Activated CD8-positive, alpha-beta memory T cell treated with anti-CD3 and anti-CD28 coated beads, Interleukin-2, amount 50 U/mL, for 24 hours (primary cell): ENCODE data around the gene MOB3B.

Source experiments
- DNase-seq: peaks from one replicate; pipeline ENCODE4 v3.0.0-alpha.2; 2020; ENCODE audit errors: extremely low read depth

MOB3B gene

DNA sequence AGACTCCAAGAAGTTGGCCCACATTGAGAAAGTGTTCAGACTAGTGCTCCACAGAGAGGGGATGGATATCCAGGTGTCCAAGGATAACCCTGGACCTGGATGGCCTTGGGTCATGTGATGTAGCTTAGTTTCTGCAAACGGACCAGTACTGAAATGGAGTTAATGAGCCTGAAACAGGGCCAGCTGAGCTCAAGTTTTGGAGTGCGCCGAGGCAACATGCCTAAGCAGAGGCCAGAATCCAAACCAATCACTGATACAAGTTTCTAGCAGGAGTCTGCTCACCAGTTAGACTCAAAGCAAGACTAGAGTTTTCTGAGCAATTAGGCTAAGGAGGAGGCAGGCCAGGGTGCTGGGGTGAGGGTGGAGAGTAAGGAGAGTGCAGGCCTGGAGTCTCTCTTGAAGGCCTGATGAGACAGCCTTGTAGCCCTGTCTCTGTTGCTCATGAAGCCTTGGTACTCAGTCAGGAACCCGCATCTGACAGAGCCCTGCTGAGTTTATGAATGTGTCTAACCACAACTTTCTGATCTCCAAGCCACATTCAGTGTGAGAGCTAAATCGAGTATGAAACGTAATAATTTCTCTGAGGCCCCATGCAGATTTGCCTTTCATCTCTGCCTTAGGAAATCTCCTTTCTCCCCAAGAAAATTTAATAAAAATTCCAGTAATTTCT, 163.8 kb downstream of the MOB3B start:
- DNase-seq: peak; percentile 7

DNA sequence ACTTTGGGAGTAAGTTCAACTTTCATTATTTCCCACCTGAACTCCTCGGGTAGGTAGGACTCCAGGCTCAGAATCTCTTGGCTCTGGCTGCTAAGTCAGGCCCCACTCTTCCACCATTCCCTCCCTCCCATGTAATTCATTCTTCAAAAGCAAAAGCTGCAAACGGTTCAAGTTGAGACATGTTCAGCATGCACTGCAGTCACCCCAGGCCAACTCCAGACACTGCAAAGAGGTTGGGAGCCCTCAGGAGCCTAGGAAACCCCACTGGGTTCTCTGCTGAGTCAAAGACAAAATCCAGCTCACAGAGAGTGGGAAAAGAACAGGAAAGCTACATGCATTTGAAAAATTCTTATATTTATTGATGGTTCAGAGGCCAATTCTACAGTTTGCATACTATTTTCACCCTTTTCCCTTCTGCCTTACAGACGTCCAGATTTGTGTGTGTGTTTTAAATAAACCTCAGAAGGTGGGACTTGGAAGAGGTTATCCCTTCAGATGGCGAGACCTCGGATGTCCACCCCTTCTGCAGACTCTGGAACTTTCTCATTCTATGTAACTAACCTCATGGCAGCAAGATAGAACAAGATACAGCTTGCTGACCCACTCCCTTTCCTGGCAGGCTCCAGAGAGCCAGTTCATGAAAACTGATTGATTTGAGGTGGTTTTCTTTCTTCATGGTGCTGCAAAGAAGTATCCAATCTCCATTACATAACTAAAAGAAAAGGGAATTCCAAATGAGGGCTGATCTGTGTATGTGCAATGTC, 167.0 kb downstream of the MOB3B start:
- no peak for DNase-seq

DNA sequence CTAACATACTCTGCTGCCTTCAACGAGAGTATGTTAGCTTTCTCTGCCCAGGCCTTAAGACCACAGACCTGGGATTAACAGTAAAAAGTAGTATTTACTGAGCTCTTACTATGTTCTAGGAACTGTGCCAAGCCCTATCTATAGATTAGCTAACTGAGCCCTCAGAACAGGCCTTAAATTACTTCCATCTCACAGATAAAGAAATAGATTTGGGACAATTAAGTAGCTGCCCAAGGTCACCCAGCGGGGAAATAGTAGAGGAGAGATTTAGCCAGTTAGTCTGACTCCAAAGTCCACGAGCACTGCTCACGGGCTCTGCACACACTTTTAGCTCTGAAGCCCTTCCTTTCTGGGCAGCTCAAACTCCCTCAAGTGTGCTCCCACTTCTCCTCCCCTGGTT, 168.1 kb downstream of the MOB3B start:
- no peak for DNase-seq

DNA sequence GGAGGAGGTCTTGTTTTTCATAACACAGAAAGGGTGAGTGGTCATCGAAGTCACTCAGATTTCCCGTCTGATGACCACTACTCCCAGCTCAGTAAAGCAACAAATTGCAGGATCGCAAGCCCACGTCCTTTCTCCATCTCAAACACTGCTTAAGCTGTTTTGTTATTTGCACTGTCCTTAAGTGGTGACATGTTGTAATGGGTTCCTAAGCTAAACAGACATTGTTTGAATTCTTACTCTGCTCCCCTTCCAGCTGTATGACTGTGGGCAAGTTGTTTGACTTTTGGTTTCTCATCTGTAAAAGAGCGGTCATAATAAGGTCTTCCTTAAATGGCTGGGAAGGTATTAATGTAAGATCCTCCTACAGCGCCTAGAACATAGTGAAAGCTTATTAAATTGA, 169.9 kb downstream of the MOB3B start:
- DNase-seq: no peak

DNA sequence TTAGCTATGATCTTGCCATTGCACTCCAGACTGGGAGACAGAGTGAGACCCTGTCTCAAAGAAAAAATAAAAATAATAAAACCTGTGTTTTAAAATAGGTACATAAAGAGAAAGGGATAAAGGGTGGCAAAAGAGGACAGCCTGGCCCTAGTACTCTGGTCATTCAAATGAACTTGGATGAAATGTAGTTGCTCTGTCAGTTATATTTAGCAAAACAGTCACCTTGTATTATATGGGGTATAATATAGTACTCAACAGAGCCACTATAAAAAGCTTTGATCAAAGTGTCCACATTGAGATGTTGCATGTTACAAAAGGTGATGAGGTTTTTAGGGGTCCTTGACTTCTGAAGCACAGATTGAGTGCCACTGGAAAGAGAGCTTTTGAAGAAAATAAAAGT, 171.6 kb downstream of the MOB3B start:
- DNase-seq: no peak

DNA sequence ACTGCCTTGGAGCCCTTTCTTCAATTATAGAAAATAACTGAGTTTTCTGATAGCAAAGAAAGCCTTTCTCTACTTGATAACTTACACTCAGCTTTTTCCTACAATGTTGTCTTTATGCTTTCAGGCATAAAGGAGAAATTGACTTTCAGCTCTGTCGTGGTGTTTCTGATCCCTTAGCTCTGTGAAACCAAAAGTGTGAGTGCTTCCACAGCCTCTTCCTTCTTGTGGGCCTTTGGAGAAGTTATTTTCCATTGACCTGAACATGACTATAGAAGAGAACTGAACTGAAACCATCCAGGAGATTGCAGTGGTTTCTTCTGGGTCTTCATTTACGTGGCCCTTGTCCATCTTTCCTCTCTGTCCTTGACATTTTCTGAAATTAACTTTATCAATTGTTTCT, 173.2 kb downstream of the MOB3B start:
- DNase-seq: no peak

DNA sequence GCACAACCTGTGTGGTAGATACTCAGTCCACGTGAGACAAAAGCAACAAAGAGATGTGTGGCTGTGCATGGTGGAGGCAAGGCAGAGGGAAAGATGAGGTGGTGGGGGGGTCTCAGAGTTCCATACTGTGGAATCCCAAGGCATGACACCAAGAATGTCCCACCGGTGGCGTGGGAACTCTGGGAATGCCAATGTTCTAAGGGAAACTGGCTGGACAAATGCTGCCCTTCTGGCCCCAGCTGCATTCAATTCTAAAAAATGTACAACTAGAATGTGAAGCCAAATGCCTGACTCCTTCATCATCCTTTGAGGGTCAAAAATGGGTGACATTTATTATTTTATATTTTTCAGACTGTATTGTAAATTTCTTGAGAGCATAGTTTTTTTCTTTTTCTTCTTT, 174.4 kb downstream of the MOB3B start:
- DNase-seq: no peak

DNA sequence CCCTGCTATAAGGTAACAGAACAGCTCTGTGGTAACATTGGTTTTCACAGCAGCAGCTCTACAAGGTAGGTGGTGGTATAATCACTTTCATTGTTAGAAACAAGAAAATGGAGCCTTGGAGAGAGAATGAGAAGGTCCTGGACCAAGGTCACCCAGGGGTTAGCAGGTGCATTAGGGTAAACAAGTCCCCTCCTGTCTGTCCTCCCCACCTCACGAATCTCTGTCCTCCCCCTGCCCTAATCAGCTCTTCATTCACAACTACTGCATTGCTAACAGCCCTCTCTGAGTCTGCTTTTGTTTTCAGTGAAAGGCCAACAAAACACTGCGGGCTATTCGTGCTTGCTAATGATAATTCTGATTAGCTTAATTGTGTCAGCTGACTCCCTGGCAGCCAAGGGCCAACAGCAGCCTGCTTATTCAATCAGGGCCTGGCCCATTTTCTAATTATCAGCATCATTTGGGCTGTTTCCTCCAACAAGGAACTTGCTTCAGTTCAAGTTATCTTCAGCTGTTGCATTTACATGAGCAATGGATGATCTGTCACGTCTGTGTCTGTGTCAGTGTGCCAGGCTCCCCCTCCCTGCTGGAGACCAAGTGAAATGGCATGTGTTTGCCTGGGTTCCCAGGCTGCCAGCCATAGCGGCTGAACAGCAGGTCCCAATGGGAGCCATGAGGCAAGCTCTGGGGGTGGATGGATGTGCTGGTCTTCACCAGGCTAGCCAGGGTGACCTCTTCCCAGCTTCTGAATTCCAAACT, 176.0 kb downstream of the MOB3B start:
- no peak for DNase-seq

DNA sequence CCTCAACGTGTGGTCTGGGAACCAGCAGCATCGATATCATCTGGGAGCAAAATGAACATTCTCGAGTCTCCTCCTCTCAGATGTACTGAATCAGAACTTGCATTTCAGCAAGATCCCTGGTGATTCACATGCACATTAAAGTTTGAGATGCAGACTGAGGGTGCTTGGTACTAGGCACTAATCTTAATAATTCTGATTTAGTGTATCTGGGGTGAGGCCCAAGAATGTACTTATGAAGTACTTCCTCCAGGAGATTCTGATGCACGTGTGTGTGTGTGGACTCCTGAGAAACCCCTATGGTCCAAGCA, 176.5 kb downstream of the MOB3B start:
- DNase-seq: no peak

DNA sequence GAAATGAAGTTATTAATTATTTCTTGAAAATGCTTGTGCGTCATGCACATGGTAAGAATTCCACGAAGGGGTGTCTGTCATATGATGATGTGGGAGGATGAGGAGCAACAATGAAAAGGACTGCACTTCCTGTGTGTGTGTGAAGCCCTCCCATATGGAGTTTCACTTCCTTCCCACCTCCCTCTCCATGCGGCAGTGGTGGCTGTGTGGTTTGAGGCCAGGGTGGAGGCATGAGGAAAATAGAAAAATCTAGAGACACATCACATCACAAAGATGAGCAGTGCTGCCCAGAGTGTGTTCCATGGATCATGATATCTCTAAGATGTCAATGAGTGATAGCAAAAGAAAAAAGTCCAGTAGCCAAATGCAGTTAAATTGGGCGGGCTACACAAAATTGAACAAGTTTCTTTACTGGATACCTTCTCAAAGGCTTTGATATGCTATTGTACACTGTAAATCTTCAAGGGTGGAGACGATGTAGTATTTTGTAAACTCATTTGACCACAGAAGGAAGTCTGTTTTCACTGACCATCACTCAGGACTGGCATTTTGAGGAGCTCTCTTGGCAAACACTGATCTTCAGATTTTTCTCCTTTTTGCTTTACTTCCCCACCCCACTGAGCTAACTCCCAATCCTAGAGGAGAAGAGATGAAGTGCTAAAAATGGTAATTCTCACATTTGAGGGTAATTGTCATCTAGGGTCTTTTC, 177.0 kb downstream of the MOB3B start:
- no peak for DNase-seq

DNA sequence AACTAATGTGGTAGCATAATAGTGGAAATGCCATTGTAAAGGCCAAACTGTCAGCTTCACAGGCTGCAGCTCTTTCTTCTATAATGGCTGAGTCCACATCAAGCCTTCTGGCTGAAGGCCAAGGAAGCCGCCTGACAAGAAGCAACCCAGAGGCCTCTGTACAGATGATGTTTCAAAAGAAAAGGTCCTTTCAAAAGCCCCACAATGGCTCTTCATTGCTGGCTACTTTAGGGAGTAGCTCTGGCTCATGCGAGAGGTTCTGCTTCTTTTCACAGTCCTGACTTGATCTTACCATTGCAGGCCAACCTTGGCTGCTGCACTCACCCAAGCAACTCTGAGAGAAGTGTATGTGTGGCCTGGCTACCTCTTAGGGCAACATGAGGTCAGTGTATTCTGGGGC, 178.2 kb downstream of the MOB3B start:
- no peak for DNase-seq

DNA sequence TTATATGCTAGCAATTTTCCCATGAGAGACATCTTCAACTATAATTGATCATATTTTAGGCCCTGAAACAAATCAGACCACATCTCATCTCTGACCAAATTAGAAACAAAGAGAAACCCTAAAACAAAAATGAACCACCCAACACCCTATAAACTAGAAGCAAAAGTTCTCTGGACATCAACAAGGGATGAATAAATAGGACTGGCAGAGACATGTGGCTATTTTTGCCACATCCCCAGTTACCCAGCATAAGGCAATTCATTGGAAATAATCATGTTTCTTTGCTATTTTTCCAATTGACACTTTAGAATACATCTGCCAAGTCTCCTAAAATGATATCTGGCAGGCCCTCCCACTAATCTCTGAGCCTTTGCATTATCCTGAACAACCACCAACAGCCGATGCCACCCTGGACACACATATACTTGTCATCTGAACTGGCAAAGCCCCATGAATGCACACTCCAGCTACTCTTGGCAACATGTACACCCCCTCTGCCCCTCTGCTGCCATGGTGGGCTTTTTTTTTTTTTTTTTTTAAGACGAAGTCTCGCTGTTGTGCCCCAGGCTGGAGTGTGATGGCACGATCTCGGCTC, 179.1 kb downstream of the MOB3B start:
- no peak for DNase-seq

DNA sequence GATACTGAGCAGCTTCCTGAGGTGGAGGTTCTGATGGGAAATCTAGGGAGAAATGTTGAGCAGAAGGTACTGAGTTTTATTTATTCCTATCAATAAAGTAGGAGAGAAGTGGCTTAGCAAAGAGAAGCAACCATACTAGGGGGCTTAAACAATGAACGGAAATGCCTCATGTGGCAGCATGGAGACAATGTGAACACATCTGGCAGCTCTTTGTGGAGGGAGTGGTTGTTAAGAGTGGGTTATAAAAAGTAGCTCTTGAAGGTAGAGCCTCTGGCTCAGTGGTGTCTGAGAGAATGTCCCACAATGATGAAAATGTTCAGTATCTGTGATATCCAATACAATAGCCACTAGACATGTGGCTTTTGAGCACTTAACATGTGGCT, 179.9 kb downstream of the MOB3B start:
- DNase-seq: no peak

DNA sequence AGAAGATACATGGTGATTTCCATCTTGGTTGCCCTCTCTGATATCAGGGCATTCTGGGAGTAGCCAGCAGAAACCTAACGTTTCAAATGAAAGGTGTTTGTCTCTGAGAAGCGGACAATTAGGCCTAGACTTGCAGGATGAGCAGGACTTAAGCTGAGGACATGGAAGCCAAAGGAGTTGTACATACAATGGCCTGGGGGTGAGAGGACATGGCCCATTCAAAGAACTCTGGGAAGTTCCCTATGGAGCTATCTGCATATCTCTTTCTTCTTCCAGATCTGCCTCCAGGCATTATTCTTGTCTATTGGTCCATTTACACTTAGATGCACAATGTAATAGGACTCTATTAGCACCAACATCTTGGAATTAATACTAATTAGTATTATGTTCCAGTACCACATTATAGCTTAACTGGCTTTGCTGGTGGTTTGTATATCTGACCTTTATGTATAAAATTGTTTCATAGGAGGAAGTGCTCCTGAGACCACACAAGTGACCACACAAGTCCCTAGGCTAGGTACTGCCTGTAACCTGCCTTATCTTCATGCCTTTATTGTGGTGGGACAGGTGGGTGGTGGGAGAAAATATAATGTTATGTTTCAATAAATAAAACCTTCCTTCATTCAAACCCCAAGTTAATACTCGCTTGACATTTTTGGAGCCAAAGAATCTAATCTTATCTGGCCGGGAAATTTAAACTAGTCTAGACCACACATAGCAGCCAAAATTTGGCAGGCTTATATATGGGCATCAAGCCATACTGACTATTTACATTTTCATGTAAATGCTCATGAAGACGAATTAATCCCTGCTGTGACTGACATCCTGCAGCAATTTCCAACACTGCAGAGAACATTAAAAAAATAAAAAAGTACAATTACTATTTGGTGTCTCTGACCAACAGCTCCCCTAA, 180.6 kb downstream of the MOB3B start:
- DNase-seq: no peak

DNA sequence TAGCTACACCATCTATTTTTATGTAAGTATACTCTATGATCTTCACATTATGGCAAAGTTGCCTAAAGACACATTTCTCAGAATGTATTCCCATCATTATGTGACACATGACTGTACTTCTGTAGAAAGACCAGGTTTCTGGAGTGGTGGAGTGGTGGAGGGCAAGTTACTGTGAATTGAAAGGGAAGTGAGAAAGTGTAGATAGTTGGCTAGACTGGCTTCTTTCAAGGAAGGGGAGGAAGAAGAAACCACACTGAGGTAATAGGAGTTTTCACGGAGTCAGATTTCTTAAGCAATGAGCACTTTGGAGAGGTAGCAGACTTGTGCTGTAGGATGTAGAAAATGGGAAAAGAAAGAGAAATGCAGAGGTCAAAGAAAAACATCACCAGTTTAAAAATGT, 181.7 kb downstream of the MOB3B start:
- no peak for DNase-seq

DNA sequence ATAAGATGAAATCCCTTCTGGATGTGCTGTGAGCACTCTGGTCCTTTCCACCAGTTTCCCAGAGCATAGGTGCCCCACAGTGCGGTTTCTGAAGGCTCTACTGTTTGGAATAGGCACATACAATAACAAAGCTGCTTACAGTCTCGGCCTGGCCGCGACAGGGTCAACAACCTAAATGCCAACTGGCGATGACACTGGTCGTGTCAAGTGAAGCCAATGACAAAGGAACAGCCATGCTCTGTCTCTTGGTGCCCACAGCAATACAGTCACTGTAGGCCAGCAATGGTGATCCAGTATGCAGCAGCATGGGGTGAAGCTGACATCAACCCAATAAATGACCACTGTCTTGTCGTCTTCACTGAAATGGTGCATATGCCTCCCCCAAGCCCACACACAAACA, 184.8 kb downstream of the MOB3B start:
- no peak for DNase-seq

DNA sequence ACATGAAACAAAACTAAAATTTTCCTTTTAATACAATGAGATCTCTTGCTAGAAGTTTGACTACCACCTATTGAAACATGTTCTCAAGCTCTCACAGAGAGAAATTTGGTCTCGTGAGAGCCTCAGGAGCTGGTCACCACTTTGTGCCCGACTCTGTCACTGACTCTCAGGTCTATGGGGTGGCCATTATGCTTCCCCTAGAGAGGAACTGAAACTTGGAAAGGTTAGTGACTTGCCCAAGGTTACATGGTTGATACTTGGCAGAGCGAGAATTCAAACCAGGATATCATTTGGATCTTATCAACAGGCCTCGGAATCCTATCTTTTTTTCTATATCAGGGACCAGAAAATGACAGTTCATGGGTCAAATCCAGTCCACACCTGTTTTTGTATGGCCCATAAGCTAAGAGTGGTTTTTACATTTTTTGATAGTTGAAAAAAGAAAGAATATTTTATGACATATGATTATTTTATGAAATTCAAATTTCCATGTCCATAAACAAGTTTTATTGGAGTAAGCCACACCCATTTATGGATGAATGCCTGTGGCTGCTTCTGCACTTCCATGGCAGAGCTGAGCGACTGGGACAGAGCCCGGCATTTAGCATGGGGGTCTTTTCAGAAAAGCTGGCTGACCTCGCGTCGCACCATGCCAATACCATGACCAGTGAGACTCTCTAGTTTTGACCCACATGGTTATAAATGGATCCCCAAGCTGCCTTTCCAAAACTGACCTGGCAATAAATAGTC, 187.9 kb downstream of the MOB3B start:
- DNase-seq: no peak

DNA sequence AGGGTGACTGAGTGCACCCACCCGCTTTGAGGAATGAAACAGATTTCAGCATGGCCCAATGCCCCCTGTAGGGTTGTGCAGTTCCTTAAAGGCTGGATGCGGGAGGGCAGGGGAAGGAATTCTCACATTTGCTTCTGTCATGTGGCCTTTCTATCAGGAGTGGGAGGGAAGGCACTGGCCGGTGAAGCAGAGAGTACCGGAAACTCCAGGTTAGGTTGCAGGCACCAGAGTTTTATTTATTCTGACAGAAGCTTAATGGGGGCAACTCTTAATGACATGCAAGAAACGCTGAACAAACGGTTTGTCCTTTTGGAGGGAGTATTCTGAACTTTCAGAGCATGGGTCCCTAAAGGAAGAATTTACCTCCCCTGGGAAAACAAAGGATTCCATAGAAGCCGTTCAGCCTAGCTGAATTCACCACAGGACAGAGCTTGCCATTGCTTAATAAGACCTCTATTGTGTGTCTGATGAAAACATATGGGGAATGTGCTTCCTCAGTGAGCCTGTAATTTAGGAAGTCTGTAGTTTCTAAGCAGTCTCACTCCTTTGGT, 188.6 kb downstream of the MOB3B start:
- DNase-seq: no peak

DNA sequence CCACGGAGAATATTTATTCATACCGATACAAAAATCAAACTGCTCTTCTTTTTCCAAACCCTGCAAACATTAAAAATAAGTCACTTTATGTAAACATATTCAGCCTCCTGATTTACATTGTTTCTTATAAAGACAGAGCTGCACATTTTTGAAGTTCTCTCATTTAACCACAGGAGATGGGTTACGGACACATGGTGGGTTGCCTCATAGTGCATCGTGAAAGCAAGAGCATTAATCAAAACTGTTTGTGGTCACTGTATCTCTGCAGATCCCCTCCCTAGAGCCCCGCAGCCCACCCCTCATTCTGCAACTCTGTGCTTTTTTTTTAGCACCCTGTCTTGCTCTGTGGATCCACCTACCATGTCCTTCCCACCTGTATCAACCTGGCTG, 189.3 kb downstream of the MOB3B start:
- no peak for DNase-seq

DNA sequence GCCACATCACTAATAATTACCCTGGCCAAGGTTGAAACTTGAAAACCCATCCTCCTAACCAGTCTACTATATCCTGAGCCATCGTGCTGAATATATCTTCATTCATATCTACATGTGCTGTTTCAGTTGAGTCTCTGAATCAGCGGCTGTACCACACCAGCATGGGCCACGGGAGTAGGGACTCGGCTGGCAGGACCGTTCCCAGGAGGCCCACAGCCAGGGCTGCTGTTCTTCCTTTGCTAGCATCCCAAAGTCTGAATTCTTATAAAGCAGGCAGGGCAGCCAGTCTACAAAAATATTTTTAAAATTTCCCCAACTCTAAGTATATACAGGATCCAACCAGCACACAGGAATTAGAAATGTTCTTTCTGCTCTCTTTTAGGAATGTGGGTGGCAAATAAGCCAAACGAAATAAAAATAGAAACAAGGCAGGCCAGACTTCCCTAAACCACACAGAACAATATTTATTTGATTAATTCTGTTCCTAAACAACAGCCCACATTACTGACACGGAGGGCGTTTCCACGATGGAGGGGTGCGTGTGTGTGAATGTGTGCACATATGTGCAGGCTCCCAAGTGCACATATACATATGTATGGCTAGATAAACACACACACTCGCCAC, 189.8 kb downstream of the MOB3B start:
- DNase-seq: no peak
